ENCODE results near the gene EML1.

DNA sequence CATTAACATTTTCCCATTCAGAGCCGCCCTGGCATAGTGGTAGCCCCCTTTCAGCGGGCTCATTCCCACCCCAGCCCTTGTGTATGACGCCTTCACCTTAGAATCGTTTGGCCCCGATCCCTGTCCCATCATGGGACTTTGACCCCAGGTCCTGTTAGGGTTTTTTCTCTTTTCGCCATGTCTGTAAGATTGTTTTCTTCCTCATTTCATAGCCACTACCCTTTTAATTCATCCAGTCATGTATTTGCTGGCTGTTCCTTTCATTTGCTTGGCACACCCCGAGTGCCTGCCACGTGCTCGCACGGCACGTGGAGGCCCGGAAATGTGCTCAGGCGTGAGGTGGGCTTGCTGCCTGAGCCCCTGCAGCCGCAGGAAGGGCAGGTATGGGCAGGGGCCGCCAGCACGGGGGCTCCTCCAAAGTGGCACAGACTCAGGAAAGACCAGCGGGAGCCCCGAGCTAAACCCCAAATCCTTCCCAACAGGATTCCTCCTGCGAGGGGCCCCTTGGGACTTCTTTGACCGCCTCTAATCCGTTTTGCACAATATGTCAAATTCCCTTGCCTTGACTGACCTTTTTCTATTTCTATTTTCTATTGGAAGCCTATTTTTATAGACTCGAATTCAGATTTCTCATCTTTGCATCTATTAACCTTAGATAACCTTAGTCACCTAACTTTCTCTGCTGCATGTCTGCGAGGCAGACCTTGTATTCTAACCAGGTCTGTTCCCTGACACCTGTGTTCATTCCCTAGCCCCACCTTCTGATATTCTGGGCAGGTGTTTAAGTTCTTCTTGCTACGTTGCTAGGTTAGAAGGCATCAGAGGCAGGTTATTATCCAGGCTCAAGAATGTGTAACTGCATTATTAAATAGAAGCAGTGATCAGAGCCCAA, 114.8 kb downstream of the EML1 start:
- TF ChIP-seq POLR2A (IDR thresholded peaks at IDR 0.05): no peak
- TF ChIP-seq, protein P1, sequence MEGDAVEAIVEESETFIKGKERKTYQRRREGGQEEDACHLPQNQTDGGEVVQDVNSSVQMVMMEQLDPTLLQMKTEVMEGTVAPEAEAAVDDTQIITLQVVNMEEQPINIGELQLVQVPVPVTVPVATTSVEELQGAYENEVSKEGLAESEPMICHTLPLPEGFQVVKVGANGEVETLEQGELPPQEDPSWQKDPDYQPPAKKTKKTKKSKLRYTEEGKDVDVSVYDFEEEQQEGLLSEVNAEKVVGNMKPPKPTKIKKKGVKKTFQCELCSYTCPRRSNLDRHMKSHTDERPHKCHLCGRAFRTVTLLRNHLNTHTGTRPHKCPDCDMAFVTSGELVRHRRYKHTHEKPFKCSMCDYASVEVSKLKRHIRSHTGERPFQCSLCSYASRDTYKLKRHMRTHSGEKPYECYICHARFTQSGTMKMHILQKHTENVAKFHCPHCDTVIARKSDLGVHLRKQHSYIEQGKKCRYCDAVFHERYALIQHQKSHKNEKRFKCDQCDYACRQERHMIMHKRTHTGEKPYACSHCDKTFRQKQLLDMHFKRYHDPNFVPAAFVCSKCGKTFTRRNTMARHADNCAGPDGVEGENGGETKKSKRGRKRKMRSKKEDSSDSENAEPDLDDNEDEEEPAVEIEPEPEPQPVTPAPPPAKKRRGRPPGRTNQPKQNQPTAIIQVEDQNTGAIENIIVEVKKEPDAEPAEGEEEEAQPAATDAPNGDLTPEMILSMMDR (IDR thresholded peaks at IDR 0.05 in 4 of 5, conservative IDR thresholded peaks at IDR 0.05 in 1 of 5): no peak

Data from gastrocnemius medialis (tissue), 4 donors.